HepG2 (cell line): ENCODE results near the gene BCL2L11. TPM values are rescaled to one million over a fixed set of nuclear protein-coding genes. Genes with fewer than 3 reads are reported as not detected.

Experiments
- AFF4 ChIP-seq: sonication (generic); formaldehyde crosslinking; IDR thresholded peaks from 2 replicates; pipeline ENCODE4 v1.4.0; 2020; ENCODE audit warnings: missing genetic modification reagents
- AKNA ChIP-seq: sonication (generic); formaldehyde crosslinking; IDR thresholded peaks from 2 replicates; pipeline ENCODE4 v1.4.0; 2020; ENCODE audit warnings: missing genetic modification reagents, borderline replicate concordance
- ARHGAP35 ChIP-seq: sonication (generic); formaldehyde crosslinking; IDR thresholded peaks from 2 replicates; pipeline ENCODE4 v1.9.0; 2022; ENCODE audit warnings: mild to moderate bottlenecking, inconsistent platforms, moderate library complexity, missing genetic modification reagents, borderline replicate concordance
- CBX5 ChIP-seq: sonication (generic); formaldehyde crosslinking; IDR thresholded peaks from 2 replicates; pipeline ENCODE4 v1.4.0; 2020; ENCODE audit warnings: missing genetic modification reagents, borderline replicate concordance
- CREB3 ChIP-seq: sonication (generic); formaldehyde crosslinking; IDR thresholded peaks from 2 replicates; pipeline ENCODE4 v1.5.0; 2020; ENCODE audit warnings: missing genetic modification reagents
- DNMT1 ChIP-seq: sonication (generic); formaldehyde crosslinking; IDR thresholded peaks from 2 replicates; pipeline ENCODE4 v1.5.1; 2020; ENCODE audit warnings: mild to moderate bottlenecking, missing genetic modification reagents
- GLI4 ChIP-seq: sonication (generic); formaldehyde crosslinking; IDR thresholded peaks from 2 replicates; pipeline ENCODE4 v1.5.1; 2020; ENCODE audit warnings: missing genetic modification reagents, mild to moderate bottlenecking, moderate library complexity, borderline replicate concordance
- GPN1 ChIP-seq: sonication (generic); formaldehyde crosslinking; IDR thresholded peaks from 2 replicates; pipeline ENCODE4 v1.5.1; 2020; ENCODE audit warnings: missing genetic modification reagents, borderline replicate concordance
- HNRNPUL1 ChIP-seq: fragments of 200-400 bp; formaldehyde crosslinking; IDR thresholded peaks from 2 replicates; pipeline ENCODE4 v1.6.1; 2017; ENCODE audit warnings: low read depth, mild to moderate bottlenecking, low read length, moderate library complexity
- MEIS2 ChIP-seq: sonication (generic); formaldehyde crosslinking; IDR thresholded peaks from 2 replicates; pipeline ENCODE4 v1.9.0; 2021; ENCODE audit warnings: mild to moderate bottlenecking, missing genetic modification reagents
- MZF1 ChIP-seq: sonication (generic); formaldehyde crosslinking; IDR thresholded peaks from 2 replicates; pipeline ENCODE4 v1.8.1; 2023; ENCODE audit warnings: mild to moderate bottlenecking, missing genetic modification reagents, borderline replicate concordance
- NCOA2 ChIP-seq: sonication (generic); formaldehyde crosslinking; IDR thresholded peaks from 2 replicates; pipeline ENCODE4 v1.8.0; 2022; ENCODE audit warnings: inconsistent platforms
- PTBP1 ChIP-seq: fragments of 200-400 bp; formaldehyde crosslinking; IDR thresholded peaks from 2 replicates; pipeline ENCODE4 v1.6.1; 2018; ENCODE audit warnings: low read length, low read depth; ENCODE audit not compliant: poor library complexity, severe bottlenecking
- RARG ChIP-seq: sonication (generic); formaldehyde crosslinking; IDR thresholded peaks from 2 replicates; pipeline ENCODE4 v1.4.0; 2020; ENCODE audit warnings: low read depth, mild to moderate bottlenecking, missing genetic modification reagents
- RCOR2 ChIP-seq: IDR thresholded peaks from 2 replicates; pipeline ENCODE4 v1.6.1; 2016; ENCODE audit warnings: missing biosample characterization, missing genetic modification reagents
- SKI ChIP-seq: fragments of 450-650 bp; IDR thresholded peaks from one replicate; pipeline ENCODE4 v1.6.1; 2018; ENCODE audit warnings: mild to moderate bottlenecking; ENCODE audit not compliant: partially characterized antibody
- SMARCC2 ChIP-seq: fragments of 450-650 bp; IDR thresholded peaks from 2 replicates; pipeline ENCODE4 v1.6.1; 2017; ENCODE audit warnings: antibody characterized with exemption, mild to moderate bottlenecking
- U2AF1 ChIP-seq: fragments of 200-400 bp; formaldehyde crosslinking; optimal IDR thresholded peaks from 2 replicates; pipeline ENCODE3; 2017; ENCODE audit warnings: mild to moderate bottlenecking, low read depth, low read length
- ZNF124 ChIP-seq: sonication (generic); formaldehyde crosslinking; IDR thresholded peaks from 2 replicates; pipeline ENCODE4 v1.4.0; 2020; ENCODE audit warnings: missing genetic modification reagents
- ZNF460 ChIP-seq: sonication (generic); formaldehyde crosslinking; IDR thresholded peaks from 2 replicates; pipeline ENCODE4 v1.5.1; 2020; ENCODE audit warnings: missing genetic modification reagents, mild to moderate bottlenecking, borderline replicate concordance
- polyA plus RNA-seq, 8 experiments: library from polyadenylated mRNA; depleted of rRNA in 3 of 8; stranded (reverse) in 7 of 8; unstranded in 1 of 8; fragments of >200 nt; fragmentation: Illumina TruSeq in 4 of 8; extraction: Trizol in 4 of 8; gene quantifications; 2 replicates each; pipeline versions ENCODE4 v1.2.1 to v1.2.3, GENCODE V29; 2011 to 2016; ENCODE audit warnings: low read depth in 4 of 8, missing spikeins in 1 of 8, mixed read lengths in 1 of 8; ENCODE audit not compliant: insufficient read depth in 1 of 8
- total RNA-seq, 5 experiments: library from RNA; depleted of rRNA; stranded (reverse); fragments of >200 nt; fragmentation: Illumina TruSeq; extraction: Trizol; gene quantifications; 2 replicates each; pipeline ENCODE4 v1.2.3, GENCODE V29; 2016; ENCODE audit warnings: low read depth in 1 of 5

The BCL2L11 gene
- total and polyA plus RNA-seq, 2 of the 13 experiments (the other 11 are each of a cell fraction or from before 2014, with no cell fraction given): 6.1 to 9.7 TPM

GRCh38 chr2:111120253-111121027, at the start of gene BCL2L11 (continued):
- TF ChIP-seq U2AF1: peak; percentile 94
- peak; percentile 75; the same call in 1 of the 2 replicates for TF ChIP-seq HNRNPUL1
- 0 out of 2 replicates have a peak, but pooled peaks have one; percentile 64 for TF ChIP-seq DNMT1 (CRISPR knock-in tag)
- TF ChIP-seq PTBP1: peak; percentile 23
- peak; percentile 94 for TF ChIP-seq SKI
- TF ChIP-seq MEIS2 (CRISPR knock-in tag): peak; percentile 97
- no peak for TF ChIP-seq AFF4 (CRISPR knock-in tag)
- no peak for TF ChIP-seq MZF1 (CRISPR knock-in tag)
- TF ChIP-seq ZNF124: peak; percentile 97
- TF ChIP-seq GPN1 (CRISPR knock-in tag): no peak
- TF ChIP-seq GLI4 (CRISPR knock-in tag): peak; percentile 96; the same call in 1 of the 2 replicates
- TF ChIP-seq NCOA2 (CRISPR knock-in tag): no peak; the same call in 1 of the 2 replicates
- TF ChIP-seq ZNF460 (CRISPR knock-in tag): peak; percentile 70; the same call in 1 of the 2 replicates
- peak; percentile 95 for TF ChIP-seq CREB3 (CRISPR knock-in tag)
- TF ChIP-seq CBX5: peak; percentile 32; the same call in 1 of the 2 replicates
- no peak for TF ChIP-seq AKNA (CRISPR knock-in tag)
- no peak; the same call in 1 of the 2 replicates for TF ChIP-seq RCOR2 (CRISPR knock-in tag)
- TF ChIP-seq SMARCC2: no peak
- TF ChIP-seq ARHGAP35 (CRISPR knock-in tag): peak; percentile 92
- TF ChIP-seq RARG: peak; percentile 82; the same call in 1 of the 2 replicates
